Skeletal muscle tissue (tissue), 4 donors: Measurements from ENCODE around the gene FUOM. TPM values are rescaled to one million over a fixed set of nuclear protein-coding genes. Genes with fewer than 3 reads are reported as not detected.
"Not testable (repeated sequence)": the region's sequence is repeated elsewhere in the genome, so short reads cannot be mapped to it uniquely, and the experiment has no call there.

ENCODE experiments used
- H3K27ac ChIP-seq: one replicate; pipeline ENCODE4 v1.7.0; 2013; ENCODE audit warnings: mild to moderate bottlenecking, low read depth, low read length, inconsistent platforms
- H3K27me3 ChIP-seq, 3 donors: one replicate each; pipeline ENCODE4 v1.7.0; 2013; ENCODE audit warnings: low read length in 3 of 3; ENCODE audit not compliant: control insufficient read depth in 3 of 3, insufficient read depth in 3 of 3
- H3K36me3 ChIP-seq, 3 donors: one replicate each; pipeline ENCODE4 v1.7.0; 2013; ENCODE audit warnings: low read length in 3 of 3; ENCODE audit not compliant: control insufficient read depth in 3 of 3, insufficient read depth in 3 of 3
- H3K4me1 ChIP-seq, 3 donors: one replicate each; pipeline ENCODE4 v1.7.0; 2013; ENCODE audit warnings: low read length in 3 of 3, mild to moderate bottlenecking in 3 of 3; ENCODE audit not compliant: control insufficient read depth in 3 of 3, insufficient read depth in 3 of 3
- H3K4me3 ChIP-seq, 3 donors: one replicate each; pipeline ENCODE4 v1.7.0; 2013; ENCODE audit warnings: low read length in 3 of 3
- H3K9ac ChIP-seq, 3 donors: one replicate each; pipeline ENCODE4 v1.7.0; 2013; ENCODE audit warnings: low read length in 3 of 3, mild to moderate bottlenecking in 3 of 3, moderate library complexity in 2 of 3, low read depth in 1 of 3
- H3K9me3 ChIP-seq, 3 donors: one replicate each; pipeline ENCODE4 v1.7.0; 2013; ENCODE audit warnings: low read length in 3 of 3; ENCODE audit not compliant: control insufficient read depth in 3 of 3
- total RNA-seq: library from RNA; depleted of rRNA; stranded (reverse); fragments of >200 nt; gene quantifications from one replicate; pipeline ENCODE4 v1.2.3, GENCODE V29; 2014
- donor health status: Osteomylitis.

The FUOM gene
- total RNA-seq, 1 donor from 2014 or later = 9.4 TPM

- Histone ChIP-seq H3K4me1 (peaks cover 5 to 9% (median 6%) of the 10 kb centered on the region in 3 donors), H3K36me3 (peaks cover 54 to 60% (median 58%) of the 10 kb centered on the region in 3 donors), H3K9me3 (no peaks in the 10 kb centered on the region), H3K4me3 (no peak overlapping the region), H3K9ac (no peak overlapping the region), H3K27ac (no peak overlapping the region), H3K27me3 (no peaks in the 10 kb centered on the region)
Observed at GRCh38 chr10:133368153-133368552, 10.3 kb upstream of the FUOM start.

DNA sequence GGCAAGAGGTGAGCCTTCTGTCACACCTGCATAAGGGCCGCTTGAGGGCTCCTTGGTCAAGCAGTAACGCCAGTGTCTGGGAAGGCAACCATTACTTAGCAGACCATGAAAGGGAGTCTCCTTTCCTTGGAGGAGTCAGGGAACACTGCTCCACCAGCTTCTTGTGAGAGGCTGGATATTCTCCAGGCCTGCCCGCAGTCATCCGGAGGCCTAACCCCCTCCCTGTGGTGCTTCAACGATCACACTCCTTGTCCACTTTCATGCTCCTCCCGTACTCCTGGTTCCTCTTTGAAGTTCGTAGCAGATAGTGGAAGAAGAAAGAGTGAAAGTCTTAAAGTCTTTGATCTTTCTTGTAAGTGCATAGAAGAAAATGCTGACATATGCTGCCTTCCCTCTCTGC lies 9.6 kb upstream of the FUOM start:
- peaks cover 61 to 66% (median 61%) of the 10 kb centered on the region in 3 donors for H3K36me3 ChIP-seq
- H3K4me1 ChIP-seq, H3K9me3 ChIP-seq, H3K4me3 ChIP-seq, H3K27me3 ChIP-seq, H3K9ac ChIP-seq, H3K27ac ChIP-seq: not testable (repeated sequence)

DNA sequence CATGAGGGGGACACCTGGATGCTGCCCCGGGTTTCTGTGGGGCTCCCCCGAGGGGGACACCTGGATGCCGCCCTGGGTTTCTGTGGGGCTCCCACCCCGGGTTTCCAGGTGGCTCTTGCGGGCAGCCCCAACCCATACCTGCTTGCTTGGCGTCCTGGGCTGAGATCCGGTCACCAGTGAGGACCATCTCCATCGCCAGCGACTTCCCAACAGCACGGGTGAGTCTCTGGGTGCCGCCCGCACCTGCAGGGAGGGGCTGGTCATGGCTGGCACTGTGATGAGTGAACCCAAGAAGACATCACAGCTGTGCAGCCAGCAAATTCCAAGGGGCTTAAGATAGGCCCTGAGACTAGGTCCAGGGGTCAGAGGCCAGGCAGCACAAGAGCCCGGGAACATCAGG lies 8.9 kb upstream of the FUOM start:
- no peaks in the 10 kb centered on the region for H3K27me3 ChIP-seq

DNA sequence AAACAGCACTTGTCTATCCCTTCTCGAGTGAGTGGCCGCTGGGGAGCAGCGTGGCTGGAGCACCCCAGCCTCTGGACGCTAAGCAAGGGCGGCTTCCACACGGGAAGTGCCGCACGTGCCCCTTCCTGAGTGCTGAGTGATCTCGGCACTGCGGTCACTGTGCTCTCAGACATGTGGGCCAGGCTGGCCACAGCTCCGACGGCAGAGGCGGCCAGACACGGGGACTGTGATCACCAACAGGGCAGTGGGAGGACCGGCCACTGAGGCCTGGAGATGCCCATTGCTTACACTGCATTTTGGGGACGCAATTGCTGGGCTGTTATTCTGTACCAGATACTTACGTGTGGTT lies 8.3 kb upstream of the FUOM start:
- Histone ChIP-seq H3K27me3 (no peaks in the 10 kb centered on the region), H3K4me1 (no peaks in the 10 kb centered on the region), H3K9ac (no peak overlapping the region), H3K27ac (no peak overlapping the region), H3K9me3 (no peaks in the 10 kb centered on the region), H3K36me3 (peaks cover 66 to 73% (median 67%) of the 10 kb centered on the region in 3 donors), H3K4me3 (no peak overlapping the region)

More for the DNA sequence above, 8.9 kb upstream of the FUOM start:
- Histone ChIP-seq H3K27ac (no peak overlapping the region), H3K36me3 (peaks cover 67 to 73% (median 68%) of the 10 kb centered on the region in 3 donors), H3K9me3 (no peaks in the 10 kb centered on the region), H3K4me1 (peaks cover 0 to 3% (median 0%) of the 10 kb centered on the region in 3 donors), H3K4me3 (no peak overlapping the region), H3K9ac (no peak overlapping the region)

GRCh38 chr10:133365461-133366129 lies 7.8 kb upstream of the FUOM start:
- Histone ChIP-seq H3K4me3 (no peak overlapping the region), H3K27me3 (no peaks in the 10 kb centered on the region), H3K36me3 (peaks cover 66 to 71% (median 66%) of the 10 kb centered on the region in 3 donors), H3K9ac (no peak overlapping the region), H3K27ac (no peak overlapping the region), H3K9me3 (no peaks in the 10 kb centered on the region), H3K4me1 (no peaks in the 10 kb centered on the region)

GRCh38 chr10:133364645-133365431 lies 7.0 kb upstream of the FUOM start:
- Histone ChIP-seq H3K36me3 (peaks cover 58 to 63% (median 59%) of the 10 kb centered on the region in 3 donors), H3K27me3 (no peaks in the 10 kb centered on the region), H3K4me1 (no peaks in the 10 kb centered on the region), H3K9me3 (no peaks in the 10 kb centered on the region), H3K9ac (no peak overlapping the region), H3K27ac (no peak overlapping the region), H3K4me3 (no peak overlapping the region)

GRCh38 chr10:133362846-133363245 lies 5.0 kb upstream of the FUOM start:
- Histone ChIP-seq H3K9ac (no peak overlapping the region), H3K4me1 (no peaks in the 10 kb centered on the region), H3K4me3 (no peak overlapping the region), H3K9me3 (no peaks in the 10 kb centered on the region), H3K27ac (no peak overlapping the region), H3K36me3 (peaks cover 40 to 45% (median 43%) of the 10 kb centered on the region in 3 donors), H3K27me3 (no peaks in the 10 kb centered on the region)

GRCh38 chr10:133361773-133362441 lies 4.1 kb upstream of the FUOM start:
- Histone ChIP-seq H3K4me1 (peaks cover 0 to 4% (median 0%) of the 10 kb centered on the region in 3 donors), H3K27me3 (peaks cover 0 to 4% (median 0%) of the 10 kb centered on the region in 3 donors), H3K9ac (no peak overlapping the region), H3K36me3 (peaks cover 39 to 43% (median 41%) of the 10 kb centered on the region in 3 donors), H3K4me3 (no peak overlapping the region), H3K27ac (no peak overlapping the region), H3K9me3 (no peaks in the 10 kb centered on the region)

DNA sequence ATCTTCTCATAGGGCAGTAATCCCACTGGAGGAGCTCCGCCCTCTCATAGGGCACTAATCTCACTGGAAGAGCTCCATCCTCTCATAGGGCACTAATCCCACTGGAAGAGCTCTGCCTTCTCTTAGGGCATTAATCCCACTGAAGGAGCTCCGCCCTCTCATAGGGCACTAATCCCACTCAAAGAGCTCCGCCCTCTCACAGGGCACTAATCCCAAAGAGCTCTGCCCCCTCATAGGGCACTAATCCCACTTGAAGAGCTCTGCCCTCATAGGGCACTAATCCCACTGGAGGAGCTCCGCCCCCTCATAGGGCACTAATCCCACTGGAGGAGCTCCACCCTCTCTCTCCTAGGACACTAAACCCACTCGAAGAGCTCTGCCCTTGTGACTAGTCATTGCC lies 3.4 kb upstream of the FUOM start:
- peaks cover 34 to 36% (median 36%) of the 10 kb centered on the region in 3 donors for H3K36me3 ChIP-seq
- no peak overlapping the region for H3K4me3 ChIP-seq
- H3K27me3 ChIP-seq = peaks cover 5 to 11% (median 5%) of the 10 kb centered on the region in 3 donors
- no peak overlapping the region for H3K9ac ChIP-seq
- H3K27ac ChIP-seq = no peak overlapping the region
- no peaks in the 10 kb centered on the region for H3K9me3 ChIP-seq
- peaks cover 3 to 10% (median 5%) of the 10 kb centered on the region in 3 donors for H3K4me1 ChIP-seq
